ENCODE results near the gene SZT2.

DNA sequence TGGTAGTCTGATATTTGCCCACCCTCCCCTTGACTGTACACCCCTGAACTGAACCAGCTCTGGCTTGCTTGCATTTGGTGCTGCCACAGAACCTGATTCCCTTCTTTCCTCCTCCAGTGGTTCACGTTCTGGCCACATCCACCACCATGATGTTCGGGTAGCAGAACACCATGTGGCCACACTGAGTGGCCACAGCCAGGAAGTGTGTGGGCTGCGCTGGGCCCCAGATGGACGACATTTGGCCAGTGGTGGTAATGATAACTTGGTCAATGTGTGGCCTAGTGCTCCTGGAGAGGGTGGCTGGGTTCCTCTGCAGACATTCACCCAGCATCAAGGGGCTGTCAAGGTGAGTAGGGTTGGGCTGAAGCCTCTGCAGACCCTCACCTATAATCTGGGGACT, 29.1 kb upstream of the SZT2 start:
- TF ChIP-seq CTCF (IDR thresholded peaks at IDR 0.05; ENCODE audit: borderline replicate concordance, extremely low read depth, low read length, poor library complexity, severe bottlenecking) (no peak), EZH2 (IDR thresholded peaks at IDR 0.05; ENCODE audit: borderline replicate concordance, low read depth, low read length, severe bottlenecking) (no peak)
